UCSD-AML1 (cell line): Measurements from ENCODE around the gene CMKLR1.

Experiments used
- DNase-seq: peaks from one replicate; lab custom pipeline; 2025; ENCODE audit not compliant: unreplicated experiment; lab: John Stamatoyannopoulos, UW

The CMKLR1 gene, protein sequence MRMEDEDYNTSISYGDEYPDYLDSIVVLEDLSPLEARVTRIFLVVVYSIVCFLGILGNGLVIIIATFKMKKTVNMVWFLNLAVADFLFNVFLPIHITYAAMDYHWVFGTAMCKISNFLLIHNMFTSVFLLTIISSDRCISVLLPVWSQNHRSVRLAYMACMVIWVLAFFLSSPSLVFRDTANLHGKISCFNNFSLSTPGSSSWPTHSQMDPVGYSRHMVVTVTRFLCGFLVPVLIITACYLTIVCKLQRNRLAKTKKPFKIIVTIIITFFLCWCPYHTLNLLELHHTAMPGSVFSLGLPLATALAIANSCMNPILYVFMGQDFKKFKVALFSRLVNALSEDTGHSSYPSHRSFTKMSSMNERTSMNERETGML

DNA sequence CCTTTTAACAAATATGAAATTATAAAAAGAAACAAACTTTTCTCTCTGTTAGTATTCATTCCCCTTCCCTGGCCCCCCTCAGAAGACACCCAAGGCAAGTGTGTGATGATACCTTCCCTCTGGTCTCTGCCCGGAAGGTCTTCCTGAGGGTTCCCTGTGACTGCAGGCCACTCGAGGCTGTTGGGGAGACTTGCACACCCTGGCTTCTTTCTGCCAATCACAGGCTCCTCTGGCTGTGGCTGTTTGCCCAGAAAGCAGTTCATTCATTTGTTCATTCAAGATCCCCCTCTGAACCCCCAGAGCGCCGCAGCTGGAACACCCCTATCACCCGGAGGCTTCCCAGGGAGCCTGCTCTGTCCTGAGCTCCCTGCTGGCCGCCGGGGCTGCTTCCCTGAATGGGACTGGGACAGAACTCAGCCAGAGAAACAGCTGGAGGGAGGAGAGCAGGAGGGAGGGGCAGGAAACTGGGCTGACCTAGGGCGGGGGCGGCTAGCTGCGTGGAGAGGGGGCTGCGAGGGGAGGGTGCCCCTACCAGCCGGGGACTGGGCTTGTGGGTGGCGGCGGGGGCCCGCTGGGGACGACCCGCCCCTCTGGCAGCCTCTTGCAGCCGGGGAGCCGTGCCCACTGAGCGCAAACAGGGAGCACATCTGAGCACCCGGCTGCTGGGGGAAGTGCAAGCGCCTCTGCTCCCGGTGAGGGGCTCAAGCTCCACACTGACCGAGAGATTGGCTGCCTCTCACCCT, at the start of gene CMKLR1:
TSS of gene CMKLR1 (minus strand) at position 397 of the 743 bp plus-strand sequence. CDS start 45,720 bp downstream, outside the sequence.
- DNase-seq, result no peak

DNA sequence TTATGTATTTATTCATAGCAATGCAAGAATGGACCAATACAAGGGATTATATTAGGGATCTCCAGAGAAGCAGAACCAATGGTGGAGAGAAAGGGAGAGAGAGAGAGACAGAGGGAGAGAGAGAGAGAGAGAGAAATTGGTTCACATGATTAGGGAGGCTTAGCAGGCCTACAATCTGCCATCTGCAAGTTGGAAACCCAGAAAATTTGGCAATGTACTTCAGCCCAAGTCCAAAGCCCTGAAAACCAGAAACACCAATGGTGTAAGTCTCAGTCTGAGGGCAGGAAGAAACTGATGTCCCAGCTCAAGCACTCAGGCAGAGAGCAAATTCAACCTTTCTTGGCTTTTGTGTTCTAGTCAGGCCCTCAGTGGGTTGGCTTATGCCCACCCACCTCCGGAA, 48.7 kb upstream of the CMKLR1 start:
- DNase-seq, result no peak

DNA sequence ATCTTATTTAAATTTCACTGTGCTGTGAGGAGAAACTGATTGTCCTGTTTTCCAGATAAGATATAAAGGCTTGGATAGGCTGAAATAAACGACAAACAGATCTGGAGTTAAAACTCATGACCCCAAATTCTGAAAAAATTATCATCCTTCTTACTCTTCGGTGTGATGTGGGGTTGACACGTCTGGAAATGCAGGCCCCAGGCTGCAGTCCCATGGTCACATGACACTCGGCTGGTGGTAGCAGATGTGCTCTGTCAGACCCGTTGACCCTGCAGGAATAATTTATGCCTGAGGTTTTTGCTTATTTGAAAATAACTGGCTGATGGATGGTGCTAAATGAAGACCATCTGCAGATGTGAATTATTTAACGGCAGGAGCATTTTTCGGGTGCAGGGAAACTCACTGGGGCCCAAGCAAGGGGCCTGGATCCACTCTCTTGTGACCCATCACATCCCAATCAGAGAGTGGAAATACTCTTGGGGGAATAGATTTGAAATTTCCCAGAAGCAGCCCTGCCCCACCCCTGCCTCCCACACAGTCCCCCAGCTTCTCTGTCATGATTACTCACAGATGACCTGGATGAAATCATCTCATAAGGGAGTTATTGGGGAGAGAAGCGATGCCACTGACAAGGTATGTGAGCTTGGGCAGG, 47.7 kb upstream of the CMKLR1 start:
- DNase-seq, result no peak

DNA sequence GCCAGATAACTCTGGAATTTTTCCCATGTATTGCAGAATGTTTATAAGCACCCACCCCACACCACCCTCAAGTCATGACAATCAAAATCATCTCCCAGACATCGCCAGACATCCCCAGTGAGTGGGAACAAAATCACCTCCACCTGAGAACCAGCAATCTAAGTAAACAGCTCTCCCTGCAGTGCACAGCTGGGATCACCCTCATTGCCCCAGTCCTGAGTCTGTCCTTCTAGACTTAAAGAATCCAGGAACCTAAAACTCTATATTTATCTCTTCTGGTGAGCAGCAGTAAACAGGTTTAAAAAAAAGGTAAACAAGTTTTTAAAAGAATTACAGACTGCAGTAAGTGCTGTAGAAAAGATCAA, 43.3 kb upstream of the CMKLR1 start:
- no peak for DNase-seq

DNA sequence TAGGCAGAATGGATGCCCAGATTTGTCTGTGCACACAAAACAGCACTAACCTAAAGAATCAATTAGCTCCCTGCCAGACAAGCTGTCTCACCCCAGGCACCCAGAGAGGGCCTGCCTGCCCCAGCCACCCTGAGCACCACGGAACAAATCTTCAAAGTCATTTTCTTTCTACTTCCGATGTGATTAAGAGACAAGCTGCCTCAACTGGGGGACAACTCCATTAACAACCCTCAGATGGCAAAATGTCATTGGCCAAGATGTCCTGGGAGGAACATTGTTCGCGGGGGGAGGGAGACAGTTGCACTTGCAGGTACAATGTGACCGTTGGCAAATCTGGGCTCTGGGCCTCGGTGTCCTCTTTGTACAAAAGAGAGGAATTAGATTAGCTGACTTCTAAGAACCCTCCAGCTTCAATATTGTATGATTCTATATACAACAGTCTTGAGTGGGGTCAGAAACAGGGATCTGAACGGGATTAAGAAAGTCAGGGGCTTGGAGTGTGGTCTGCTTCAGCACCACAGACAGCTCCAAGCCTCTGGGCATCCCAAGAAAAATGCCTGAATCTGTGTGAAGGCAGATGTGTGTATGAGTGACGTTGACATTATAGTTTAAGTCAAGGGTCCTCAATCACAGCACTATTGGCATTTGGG, 42.8 kb upstream of the CMKLR1 start:
- DNase-seq, result no peak

DNA sequence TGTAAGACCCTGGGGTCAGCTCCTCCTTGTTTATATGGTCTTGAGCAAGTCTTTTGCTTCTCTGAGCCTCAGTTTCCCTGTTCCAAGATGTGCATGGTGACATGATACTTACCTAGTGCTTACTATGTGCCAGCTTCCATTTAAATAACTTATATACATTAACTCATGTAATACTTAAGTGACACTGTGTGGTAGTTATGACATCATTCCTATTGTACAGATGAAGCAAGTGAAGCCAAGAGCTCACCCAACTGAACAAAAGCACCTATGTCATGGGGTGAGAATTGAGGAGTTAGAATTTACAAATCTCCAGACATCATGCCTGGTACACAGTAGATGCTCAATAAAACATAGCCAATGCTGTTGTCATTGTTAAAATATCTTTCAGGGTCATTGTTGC, 41.3 kb upstream of the CMKLR1 start:
- DNase-seq, result no peak

DNA sequence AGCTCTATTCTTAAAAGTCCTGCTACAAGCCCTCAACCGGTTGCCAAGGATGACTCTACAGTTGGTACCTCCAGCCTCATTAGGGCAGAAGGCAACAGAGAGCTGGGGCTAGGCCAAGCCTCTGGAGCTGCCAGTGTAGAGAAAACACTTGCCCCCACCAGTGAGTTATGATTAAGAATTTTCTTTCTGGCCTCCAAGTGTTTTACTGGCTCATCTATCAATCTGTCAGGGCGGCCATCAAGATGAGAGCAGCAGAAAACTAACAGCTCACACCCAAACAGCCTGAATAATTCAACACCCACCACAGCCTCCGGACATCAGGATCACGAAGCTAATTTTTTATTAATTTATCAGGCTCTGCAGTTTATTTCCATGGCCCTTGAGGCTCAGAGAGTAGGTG, 40.7 kb upstream of the CMKLR1 start:
- no peak for DNase-seq

DNA sequence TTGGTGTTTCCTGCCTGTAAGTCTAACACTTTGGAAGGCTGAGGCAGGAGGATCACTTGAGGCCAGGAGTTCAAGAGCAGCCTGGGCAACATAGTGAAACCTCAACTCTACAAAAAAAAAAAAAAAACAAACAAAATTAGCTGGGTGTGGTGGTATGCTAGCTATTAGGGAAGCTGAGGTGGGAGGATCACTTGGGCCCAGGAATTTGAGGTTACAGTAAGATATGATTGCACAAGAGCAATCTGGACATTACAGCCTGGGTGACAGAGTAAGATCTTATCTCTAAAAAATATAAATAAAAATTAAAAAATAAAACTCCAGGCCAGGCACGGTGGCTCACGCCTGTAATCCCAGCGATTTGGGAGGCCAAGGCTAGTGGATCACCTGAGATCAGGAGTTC, 39.8 kb upstream of the CMKLR1 start:
- no peak for DNase-seq

DNA sequence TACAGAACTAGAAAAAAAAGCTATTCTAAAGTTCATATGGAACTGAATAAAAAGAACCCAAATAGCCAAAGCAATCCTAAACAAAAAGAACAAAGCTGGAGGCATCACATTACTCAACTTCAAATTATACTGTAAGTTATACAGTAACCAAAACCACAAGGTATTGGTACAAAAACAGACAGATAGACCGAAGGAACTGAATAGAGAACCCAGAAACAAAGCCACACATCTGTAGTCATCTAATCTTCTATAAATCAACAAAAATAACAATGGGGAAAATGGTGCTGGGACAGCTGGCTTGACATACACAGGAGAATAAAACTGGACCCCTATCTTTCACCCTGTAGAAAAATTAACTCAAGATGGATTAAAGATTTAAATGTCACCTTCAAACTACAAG, 38.1 kb upstream of the CMKLR1 start:
- DNase-seq, result no peak

DNA sequence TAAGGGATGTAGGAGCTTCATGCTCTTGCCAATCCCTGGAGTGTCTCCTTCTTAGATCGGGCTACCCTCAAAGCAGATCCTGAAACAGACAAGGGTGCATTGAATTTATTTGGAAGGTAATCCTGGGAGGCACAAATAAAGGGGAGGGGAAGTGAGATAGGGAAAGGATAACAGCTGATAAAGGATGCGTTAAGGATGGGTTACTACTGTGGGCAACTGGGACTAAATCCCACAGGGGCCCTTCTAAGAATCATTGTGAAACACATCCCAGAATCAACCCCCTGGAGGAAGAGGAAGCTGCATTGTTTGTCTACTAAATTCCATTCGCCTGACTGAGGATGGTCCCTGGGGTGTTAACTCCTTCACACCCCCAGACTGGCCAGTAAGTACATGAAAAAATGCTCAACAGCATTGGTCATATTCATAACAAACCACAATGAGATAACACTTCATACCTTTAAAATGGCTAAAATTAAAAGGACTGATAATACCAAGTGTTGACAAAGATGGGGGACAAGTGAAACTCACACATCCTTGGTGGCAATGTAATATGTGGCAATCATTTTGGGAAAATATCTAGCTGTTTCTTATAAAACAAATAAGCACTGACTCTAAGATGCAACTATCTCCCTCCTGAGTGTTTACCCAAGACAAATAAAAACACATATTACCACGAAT, 37.0 kb upstream of the CMKLR1 start:
- DNase-seq, result no peak

DNA sequence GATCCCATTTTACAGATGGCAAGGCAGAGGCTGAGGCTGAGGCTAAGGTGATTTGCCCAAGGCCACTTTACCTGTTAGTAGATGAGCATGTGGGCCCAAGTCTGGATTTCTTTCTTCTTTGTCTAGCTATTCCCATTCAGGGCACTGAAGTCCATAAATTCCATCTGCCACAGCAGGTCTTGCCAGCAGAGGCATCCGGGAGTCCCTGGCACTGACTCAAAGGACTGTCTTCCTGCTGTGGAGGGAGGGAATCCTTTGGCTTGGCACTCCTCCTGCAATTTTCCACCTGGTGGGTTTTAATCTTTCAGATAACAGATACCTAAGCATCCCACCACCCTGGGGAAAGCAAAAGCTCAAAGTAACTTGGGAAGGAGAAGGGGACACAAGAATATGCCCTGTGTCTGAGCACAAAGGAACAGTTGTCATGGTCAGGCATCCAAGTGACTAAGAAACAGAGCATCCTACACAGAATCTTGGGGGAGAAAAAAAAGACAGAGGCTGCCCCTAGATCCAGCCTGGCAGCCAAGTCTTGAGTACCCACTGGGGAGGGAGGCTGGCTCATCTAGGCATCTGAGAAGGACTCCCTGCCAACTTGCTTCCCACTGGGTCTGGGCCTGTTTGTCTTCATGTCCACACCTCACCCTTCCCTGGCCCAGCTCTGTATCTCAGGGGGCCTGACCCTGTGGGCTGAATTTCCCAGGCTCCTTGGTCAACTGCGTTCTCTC, 35.6 kb upstream of the CMKLR1 start:
- no peak for DNase-seq

DNA sequence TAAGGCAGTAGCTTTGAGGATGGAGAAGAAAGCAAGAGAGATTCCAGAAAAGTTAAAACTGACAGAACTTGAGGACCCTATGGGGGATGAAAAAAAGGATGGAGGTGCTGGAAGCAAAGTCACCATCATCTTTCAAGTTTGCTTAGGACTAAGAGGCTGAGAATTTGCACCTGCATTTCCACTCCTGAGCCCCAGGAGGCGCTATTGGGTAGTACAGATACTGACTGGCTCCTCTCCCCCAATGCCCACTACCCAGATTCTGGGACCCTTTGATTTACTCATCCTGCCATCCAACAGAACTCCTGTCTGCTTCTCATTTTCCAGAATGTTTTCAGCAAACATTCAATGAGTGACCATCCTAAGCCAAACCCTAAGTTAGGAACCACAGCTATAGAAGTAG, 34.0 kb upstream of the CMKLR1 start:
- DNase-seq, result no peak

DNA sequence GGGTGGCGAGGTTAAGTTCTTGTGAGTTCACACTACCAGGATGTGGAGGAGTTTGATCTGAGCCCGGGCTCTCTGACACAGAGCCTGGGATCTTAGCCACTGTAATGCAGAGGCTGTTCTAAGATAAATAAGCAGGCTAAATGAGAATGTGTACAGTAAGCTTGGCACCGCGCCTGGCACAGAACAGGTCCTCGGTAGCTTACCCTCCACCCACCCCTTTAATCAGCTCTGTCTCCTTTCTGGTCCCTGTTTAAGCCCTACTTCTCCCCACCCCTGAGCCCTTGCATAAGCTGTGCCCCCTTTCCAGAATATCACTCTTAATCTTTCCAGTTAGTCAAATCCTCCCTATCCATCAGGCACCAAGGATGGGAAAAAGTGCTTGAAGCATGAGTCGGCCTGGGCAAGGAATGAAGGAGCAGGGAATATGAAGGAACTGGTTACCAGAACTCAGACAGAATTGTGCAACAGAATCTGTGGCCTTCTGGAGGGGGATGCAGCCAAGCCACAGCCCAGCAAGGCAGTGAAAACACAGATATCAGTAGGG, 32.8 kb upstream of the CMKLR1 start:
- no peak for DNase-seq

DNA sequence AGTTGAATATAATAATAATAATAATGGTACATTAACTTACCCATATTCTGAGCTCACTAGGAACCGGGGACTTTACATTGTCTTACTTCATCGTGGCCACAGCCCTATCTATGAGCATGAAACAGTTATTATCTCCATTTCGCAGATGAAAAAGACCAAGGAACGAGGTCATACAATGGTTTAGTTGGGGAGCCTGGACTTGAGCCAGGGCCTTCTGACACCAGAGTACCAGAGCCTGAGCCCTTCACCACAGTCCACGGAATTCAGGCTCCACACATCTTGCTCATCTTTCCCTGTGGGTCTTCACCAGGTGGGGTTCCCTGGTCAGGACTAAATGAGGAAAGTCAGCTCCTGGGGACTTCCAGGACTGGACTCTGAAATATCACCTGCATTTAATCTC, 31.3 kb upstream of the CMKLR1 start:
- no peak for DNase-seq

DNA sequence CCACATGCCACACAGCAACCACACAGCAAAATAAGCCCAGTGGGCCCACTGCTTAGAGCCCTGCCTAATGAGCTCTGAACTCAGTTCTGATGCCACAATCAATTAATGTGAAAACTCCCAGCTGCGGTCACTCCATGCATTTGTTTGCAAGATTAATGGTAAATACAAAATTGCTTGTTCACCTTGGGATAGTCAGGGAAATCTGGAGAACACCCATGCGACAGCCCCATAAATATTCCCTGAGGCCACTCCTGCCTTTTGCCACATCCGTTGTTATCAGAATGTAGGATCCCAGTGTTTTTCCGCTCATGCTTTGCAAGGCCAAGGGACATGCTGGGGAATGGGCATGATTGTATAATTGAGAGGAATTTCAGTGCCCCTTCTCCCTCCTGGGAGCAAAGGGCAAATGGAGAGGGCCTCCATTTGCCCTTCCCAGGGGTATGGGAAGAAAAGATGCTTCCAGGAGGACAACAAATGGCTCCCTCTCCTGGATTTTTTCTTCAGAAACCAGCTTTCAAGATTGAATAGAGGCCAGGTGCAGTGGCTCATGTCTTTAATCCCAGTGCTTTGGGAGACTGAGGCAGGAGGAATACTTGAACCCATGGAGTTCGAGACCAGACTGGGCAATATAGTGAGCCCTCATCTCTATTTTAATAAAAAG, 30.8 kb upstream of the CMKLR1 start:
- DNase-seq, result no peak

DNA sequence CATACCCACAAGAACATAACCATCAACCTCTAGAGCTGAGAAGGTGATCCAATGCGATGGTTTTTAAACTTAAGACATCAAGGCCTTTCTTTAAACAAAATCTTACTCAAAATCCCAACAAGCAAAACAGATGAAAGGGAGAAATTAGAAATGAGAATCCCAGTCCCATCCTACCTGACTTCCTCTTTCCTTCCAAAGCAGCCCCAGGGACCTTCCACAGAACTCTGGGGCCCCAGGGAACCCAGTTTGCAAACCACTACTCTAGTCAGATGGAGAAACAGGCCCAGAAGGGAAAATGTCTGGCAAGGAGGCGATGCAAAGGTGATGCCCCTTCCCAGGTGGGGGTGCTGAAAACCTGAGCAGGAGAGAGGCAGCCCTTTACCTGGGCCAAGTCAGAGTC, 29.0 kb upstream of the CMKLR1 start:
- no peak for DNase-seq

DNA sequence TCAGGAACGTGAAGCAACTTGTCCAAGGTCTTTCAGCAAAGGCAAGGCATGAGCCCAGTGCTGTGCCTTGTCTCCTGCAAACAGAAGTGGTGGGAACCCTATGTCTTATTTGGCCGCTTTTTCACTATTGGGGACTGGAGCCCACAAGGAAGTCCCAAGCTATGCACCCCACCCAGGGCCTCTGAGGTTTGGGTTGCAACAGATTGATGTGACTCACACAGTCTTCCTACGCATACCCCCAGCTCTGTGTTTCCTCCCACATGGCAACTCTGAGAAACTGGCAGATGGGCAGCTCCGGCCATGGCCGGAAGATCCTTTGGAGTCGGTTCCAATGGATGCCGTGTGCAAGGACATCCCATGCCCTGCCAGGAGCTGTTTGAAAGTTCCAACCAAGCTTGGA, 28.3 kb upstream of the CMKLR1 start:
- no peak for DNase-seq

DNA sequence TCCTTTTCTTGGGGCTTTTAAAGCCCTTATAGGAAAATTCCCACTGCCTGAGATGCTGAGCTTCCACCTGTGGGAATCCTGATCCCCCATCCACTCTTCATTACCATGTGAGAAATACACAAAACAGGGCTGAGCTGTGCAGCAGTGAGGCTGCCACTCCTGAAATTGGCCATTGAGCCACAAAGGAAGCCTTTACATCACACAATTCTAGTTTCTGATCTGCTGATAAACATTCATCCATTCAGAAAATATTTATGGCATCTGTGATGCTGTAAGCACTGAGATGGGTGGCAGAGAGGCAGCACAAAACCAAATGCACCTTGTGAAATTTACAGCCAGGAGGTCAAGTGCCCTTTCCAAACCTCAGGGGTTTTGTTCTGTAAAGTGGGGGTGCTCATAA, 26.2 kb upstream of the CMKLR1 start:
- DNase-seq, result no peak

DNA sequence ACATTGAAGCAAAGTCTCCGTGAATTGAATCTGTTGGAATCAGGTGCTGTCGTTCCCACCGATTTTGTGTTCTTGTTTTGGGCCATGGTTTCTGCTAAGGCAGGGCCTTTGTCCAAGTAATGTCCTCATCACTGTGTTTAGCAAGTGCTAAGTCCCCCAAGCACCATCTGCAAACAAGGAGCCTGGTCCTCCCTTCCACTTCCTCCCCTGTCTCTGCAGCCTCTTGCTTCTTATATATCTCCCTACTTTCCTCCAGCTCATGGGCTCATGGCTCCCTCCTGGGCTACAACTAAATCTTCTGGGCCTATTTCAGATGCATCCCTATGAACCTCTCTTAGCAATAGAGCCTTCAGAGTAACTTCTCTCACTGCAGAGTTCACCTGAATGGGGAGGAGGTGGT, 25.8 kb upstream of the CMKLR1 start:
- DNase-seq, result no peak

DNA sequence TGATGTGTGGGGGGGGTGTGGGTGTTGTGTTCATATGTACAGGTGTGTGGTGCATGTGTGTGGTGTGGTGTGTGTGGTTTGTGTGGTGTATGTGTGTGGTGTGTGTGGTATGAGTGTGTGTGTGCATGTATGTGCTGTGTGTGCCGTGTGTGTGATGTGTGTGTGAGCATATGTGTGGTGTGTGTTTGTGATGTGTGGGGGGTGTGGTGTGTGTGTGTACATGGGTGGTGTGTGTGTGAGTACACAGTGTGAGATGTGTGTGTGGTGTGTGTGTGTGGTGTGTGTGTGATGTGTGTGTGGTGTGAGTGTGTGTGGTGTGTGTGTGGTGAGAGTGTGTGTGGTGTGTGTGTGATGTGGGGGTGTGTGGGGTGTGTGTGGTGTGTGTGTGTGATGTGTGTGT, 24.5 kb upstream of the CMKLR1 start:
- DNase-seq, result no peak
